Daoy (cell line): ENCODE results near the gene FBXW7. TPM values are rescaled to one million over a fixed set of nuclear protein-coding genes. Genes with fewer than 3 reads are reported as not detected.

ENCODE experiments used
- DNase-seq: peaks from one replicate; pipeline ENCODE4 v3.0.0-alpha.2; 2015; ENCODE audit warnings: low read depth
- total RNA-seq: library from RNA; depleted of rRNA; stranded (reverse); fragments of >200 nt; shearing (Covaris generic); gene quantifications from 2 replicates; pipeline ENCODE4 v1.2.3, GENCODE V29; 2014; rRNA removed

Gene FBXW7
- total RNA-seq, 1 experiment from 2014 or later: 21.6 TPM

DNA sequence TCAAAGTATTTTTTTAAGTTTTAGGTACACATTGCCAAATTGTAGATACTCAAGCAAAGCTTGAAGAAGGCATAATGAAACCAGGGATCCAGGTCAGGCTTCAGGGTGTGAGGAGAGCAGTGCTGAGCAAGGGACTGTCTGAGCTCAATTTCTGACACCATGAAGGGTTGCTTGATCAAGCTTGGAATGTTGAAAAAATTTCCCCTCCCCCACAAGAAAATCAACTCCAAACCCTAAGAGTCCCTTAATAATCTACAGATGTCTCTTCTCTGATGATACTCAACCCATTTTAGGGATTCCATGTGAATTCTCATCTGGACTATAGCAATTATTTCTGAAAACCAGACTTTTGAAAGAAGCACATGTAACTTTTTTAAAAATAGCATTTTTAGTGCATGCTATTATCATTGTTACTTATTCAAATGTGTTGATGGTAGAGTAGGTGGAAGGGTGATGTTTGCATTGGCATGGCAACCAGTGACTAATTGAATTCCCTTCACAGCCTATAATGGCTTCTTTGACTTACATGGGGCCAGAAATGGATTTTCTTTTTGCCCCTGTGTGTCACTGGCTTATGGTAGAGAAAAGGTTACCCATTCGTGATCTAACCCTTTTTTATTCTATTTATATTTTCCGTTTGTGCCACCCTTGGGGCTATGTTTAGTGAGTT lies 252.0 kb downstream of the FBXW7 start:
- DNase-seq: peak; percentile 18

- DNase-seq: no peak
Observed at GRCh38 chr4:152281822-152282221, 254.1 kb downstream of the FBXW7 start.

DNA sequence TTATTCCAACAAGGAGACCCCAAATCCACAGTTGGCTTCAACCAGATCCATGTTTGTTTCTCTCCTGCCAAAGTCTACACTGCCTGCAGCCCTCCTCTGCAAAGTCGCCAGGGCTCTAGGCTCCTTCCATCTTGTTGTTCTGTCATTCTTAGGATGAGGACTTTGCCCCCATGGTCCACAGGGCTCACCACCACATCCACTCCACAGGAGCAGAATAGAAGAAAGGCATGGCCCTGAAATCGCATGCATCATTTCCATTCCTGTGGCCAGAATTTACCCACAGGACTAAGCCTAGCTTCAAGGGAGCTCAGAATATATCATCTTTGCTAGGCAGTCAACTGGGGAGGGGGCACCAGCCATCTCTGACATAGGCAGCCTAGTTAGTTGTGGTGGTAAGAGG lies 254.7 kb downstream of the FBXW7 start:
- no peak for DNase-seq

DNA sequence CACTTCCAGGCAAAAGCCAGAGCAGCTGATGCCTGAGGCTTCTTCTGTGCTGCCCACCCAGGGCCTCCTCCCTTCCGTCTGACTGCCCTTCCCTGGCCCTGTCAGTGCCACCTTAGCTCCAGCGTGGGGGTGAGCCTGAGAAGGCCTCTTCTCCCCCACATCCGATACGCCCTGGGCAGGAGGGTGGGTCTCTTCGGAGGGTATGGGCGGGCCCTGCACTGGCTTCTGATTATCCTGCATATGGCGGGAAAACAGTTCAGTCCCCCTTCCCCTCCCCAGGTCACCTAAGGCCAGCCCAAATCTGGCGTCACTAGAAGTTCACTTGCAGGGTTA lies 256.7 kb downstream of the FBXW7 start:
- DNase-seq: no peak

DNA sequence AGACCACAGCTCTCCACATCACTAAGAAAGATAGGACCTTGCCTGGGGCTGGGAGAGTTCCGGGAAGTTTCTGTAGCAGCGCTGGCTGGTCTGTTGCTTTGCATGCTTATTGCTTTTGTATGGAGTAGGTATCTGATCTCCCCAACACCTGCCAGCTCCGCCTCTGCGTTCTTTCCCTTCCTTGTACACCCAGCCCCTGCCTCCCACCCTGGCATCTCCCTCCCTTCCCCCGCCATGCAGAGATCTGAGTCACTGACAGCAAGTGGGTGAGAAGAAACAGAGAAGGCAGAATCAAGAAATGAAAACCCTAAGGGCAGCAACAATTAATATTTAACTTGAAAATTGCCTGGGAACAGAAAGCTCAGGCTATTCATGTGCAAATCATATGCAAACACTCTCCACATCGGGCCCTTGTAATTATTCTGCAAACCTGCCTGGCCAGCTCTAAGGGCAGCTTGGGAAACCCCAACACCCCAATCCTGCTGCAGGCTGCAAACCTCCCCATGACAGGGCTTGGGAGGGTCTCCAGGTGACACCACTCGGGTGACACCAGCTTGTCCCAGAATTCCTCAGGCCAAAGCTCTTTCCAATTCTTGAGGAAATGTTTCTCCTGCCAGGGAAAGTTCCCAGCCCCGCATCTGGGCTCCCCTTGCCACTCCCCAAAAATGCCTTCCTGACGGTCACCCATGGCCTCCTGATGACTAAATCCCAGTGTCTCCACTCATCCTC lies 257.2 kb downstream of the FBXW7 start:
- no peak for DNase-seq

- no peak for DNase-seq
Observed at GRCh38 chr4:152278172-152278504, 257.8 kb downstream of the FBXW7 start.

- DNase-seq: no peak
Observed at GRCh38 chr4:152277333-152277732, 258.6 kb downstream of the FBXW7 start.

DNA sequence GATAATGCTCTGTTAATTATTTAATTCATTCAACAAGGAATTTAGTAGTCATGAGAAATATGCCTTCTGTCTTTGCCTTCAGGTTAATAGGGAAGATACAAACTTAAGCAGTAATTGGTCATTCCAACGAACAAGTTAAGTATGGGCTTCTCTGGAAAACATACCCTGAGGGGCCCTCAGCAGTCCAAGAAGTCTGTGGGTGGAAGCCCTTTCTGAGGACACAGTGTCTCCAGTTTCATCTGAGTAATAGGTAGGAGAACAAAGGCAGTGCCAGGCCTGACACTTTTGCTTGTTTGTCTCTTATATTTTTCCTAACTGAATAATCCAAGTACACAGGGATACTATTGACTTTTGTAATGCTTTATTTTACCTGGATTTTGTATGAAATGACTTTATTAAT lies 262.5 kb downstream of the FBXW7 start:
- no peak for DNase-seq

Other genes starting within 250 kb of the FBXW7 start
- 2.6 and 11.2 TPM in 2 replicates for gene TMEM154, start 143.9 kb upstream of the FBXW7 start, total RNA-seq
- gene TIGD4, start 243.6 kb upstream of the FBXW7 start, total RNA-seq: 0.11 TPM in 1 of 2 replicates, not detected in the other
- 20.7 and 27.5 TPM in 2 replicates for gene ARFIP1, start 243.9 kb upstream of the FBXW7 start, total RNA-seq